Body of pancreas (tissue), 4 donors: ENCODE results near the gene PCDHA6. TPM values are rescaled to one million over a fixed set of nuclear protein-coding genes. Genes with fewer than 3 reads are reported as not detected.
"Not testable (repeated sequence)": the region's sequence is repeated elsewhere in the genome, so short reads cannot be mapped to it uniquely, and the experiment has no call there.

Experiments
- ATAC-seq: fragments of 150-250 bp; one replicate; pipeline ENCODE4 v1.9.1; 2016
- DNase-seq, 4 donors: peaks; one replicate each; pipeline ENCODE4 v3.0.0-alpha.2; 2019
- H3K27ac ChIP-seq, 4 donors: fragments of 200-600 bp; sonication (generic); 1 replicate in 3 of 4; 2 replicates in 1 of 4; pipeline versions ENCODE4 v1.5.1 to v1.6.1; 2016 to 2019; ENCODE audit warnings: mild to moderate bottlenecking in 1 of 4, mixed read lengths in 1 of 4, moderate library complexity in 1 of 4
- H3K27me3 ChIP-seq, 2 donors: fragments of 200-600 bp; sonication (generic); one replicate each; pipeline ENCODE4 v1.6.0; 2016; ENCODE audit warnings: mild to moderate bottlenecking in 1 of 2
- H3K36me3 ChIP-seq, 2 donors: fragments of 200-600 bp; sonication (generic); replicated peaks in 1 of 2; 2 replicates each; pipeline ENCODE4 v1.5.1; 2016; ENCODE audit warnings: low read depth in 2 of 2; ENCODE audit not compliant: insufficient read depth in 1 of 2
- H3K4me1 ChIP-seq: fragments of 200-600 bp; sonication (generic); one replicate; pipeline ENCODE4 v1.6.0; 2016
- H3K4me3 ChIP-seq, 2 donors: fragments of 200-600 bp; sonication (generic); 1 replicate in 1 of 2; 2 replicates in 1 of 2; pipeline ENCODE4 v1.5.1; 2016 to 2019
- H3K9me3 ChIP-seq, 3 donors: fragments of 200-600 bp; sonication (generic); 1 replicate in 2 of 3; 2 replicates in 1 of 3; pipeline ENCODE4 v1.5.1; 2016
- CTCF ChIP-seq, 7 experiments: fragments of 450-650 bp in 4 of 7; fragments of 200-600 bp in 3 of 7; sonication (generic) in 3 of 7; IDR thresholded peaks; one replicate each; pipeline ENCODE4 v1.5.1; 2016 to 2019; ENCODE audit warnings: antibody characterized with exemption in 7 of 7
- POLR2A ChIP-seq, 3 donors: fragments of 450-650 bp; IDR thresholded peaks; one replicate each; pipeline ENCODE4 v1.6.1; 2016; ENCODE audit warnings: antibody characterized with exemption in 3 of 3, mild to moderate bottlenecking in 2 of 3
- WGBS, 2 donors: methylation state at CpG; one replicate each; pipeline ENCODE4 v1.1.5; 2017; 5-methylcytosine and 5-hydroxymethylcytosine counted together
- intact Hi-C: fragments of 100-400 bp; cut with DNase I; formaldehyde crosslinking; loops from one replicate; pipeline ENCODE4 v1.15.1; 2023
- total RNA-seq, 2 donors: library from RNA; depleted of rRNA; stranded (reverse); fragments of >200 nt; gene quantifications; one replicate each; pipeline ENCODE4 v1.1.0, GENCODE V29; 2016

The PCDHA6 gene
- total RNA-seq, 2 donors from 2014 or later, result 3.4 to 5.9 TPM

GRCh38 chr5:140868721-140869554, 41.2 kb downstream of the PCDHA6 start, which contains the start of gene PCDHA11:
PCDHA11 (plus strand) TSS chr5:140868957; CDS start chr5:140869104, 147 bp downstream.
- WGBS, 2 donors, result 17 to 23% methylated on average over 22 to 41 of the region's 41 CpGs
- peaks cover 0 to 16% (median 3%) of the 10 kb centered on the region in 3 donors for H3K9me3 ChIP-seq
- H3K4me1 ChIP-seq, result no peaks in the 10 kb centered on the region
- peak; percentile 55 for ATAC-seq
- intact Hi-C loops, result no loop called here
- peak; percentile 8 to 55 (median 31) for TF ChIP-seq CTCF (IDR thresholded peaks at IDR 0.05)
- TF ChIP-seq POLR2A (IDR thresholded peaks at IDR 0.05), result no peak
- H3K4me3 ChIP-seq, result no peak within 1 kb of the TSS
- DNase-seq, result peak in 3 of 4 donors; percentile 36 to 57 (median 40)
- no peak within 1 kb of the TSS for H3K27ac ChIP-seq
- no peaks in the 10 kb centered on the region for H3K36me3 ChIP-seq
- no peaks in the 10 kb centered on the region for H3K27me3 ChIP-seq

GRCh38 chr5:140869555-140869886, 41.8 kb downstream of the PCDHA6 start:
- TF ChIP-seq POLR2A (IDR thresholded peaks at IDR 0.05) (no peak), CTCF (IDR thresholded peaks at IDR 0.05) (peak in 2 of 7 experiments; percentile 17 to 23)
- peaks cover 0 to 16% (median 3%) of the 10 kb centered on the region in 3 donors for H3K9me3 ChIP-seq
- intact Hi-C loops, result no loop called here
- H3K4me1 ChIP-seq, result no peaks in the 10 kb centered on the region
- no peak overlapping the region for H3K27ac ChIP-seq
- DNase-seq (no peak), ATAC-seq (no peak)
- H3K27me3 ChIP-seq, result no peaks in the 10 kb centered on the region
- H3K4me3 ChIP-seq, result no peak overlapping the region
- WGBS, 2 donors, result 57 to 62% methylated on average over 5 of the region's 5 CpGs
- no peaks in the 10 kb centered on the region for H3K36me3 ChIP-seq

- TF ChIP-seq POLR2A (IDR thresholded peaks at IDR 0.05), result no peak
- no peaks in the 10 kb centered on the region for H3K4me1 ChIP-seq
- H3K27ac ChIP-seq, result no peak overlapping the region
- no peak overlapping the region for H3K4me3 ChIP-seq
- 42 to 76% methylated on average over 31 to 97 of the region's 114 CpGs for WGBS, 2 donors
- intact Hi-C loops, result no loop called here
- no peak for ATAC-seq
- DNase-seq, result no peak
- no peaks in the 10 kb centered on the region for H3K36me3 ChIP-seq
- peaks cover 0 to 22% (median 3%) of the 10 kb centered on the region in 3 donors for H3K9me3 ChIP-seq
- H3K27me3 ChIP-seq, result no peaks in the 10 kb centered on the region
Measured at GRCh38 chr5:140870221-140871201, 42.8 kb downstream of the PCDHA6 start.

GRCh38 chr5:140875085-140876065, 47.6 kb downstream of the PCDHA6 start, which contains the start of gene PCDHA12:
PCDHA12 (plus strand) TSS chr5:140875308; CDS start chr5:140875473, 165 bp downstream.
- Histone ChIP-seq H3K36me3 (no peaks in the 10 kb centered on the region), H3K9me3 (peaks cover 0 to 36% (median 2%) of the 10 kb centered on the region in 3 donors), H3K27ac (no peak within 1 kb of the TSS), H3K4me3 (no peak within 1 kb of the TSS), H3K4me1 (no peaks in the 10 kb centered on the region), H3K27me3 (no peaks in the 10 kb centered on the region)
- 14 to 15% methylated on average over 34 to 47 of the region's 47 CpGs for WGBS, 2 donors
- TF ChIP-seq POLR2A (IDR thresholded peaks at IDR 0.05) (no peak), CTCF (IDR thresholded peaks at IDR 0.05) (peak in 5 of 7 experiments; percentile 5 to 32 (median 25))
- ATAC-seq (peak; percentile 40), DNase-seq (no peak)
- intact Hi-C loops, result no loop called here

GRCh38 chr5:140876541-140877261, 48.9 kb downstream of the PCDHA6 start:
- H3K4me3 ChIP-seq, DNase-seq, H3K4me1 ChIP-seq, H3K36me3 ChIP-seq, ATAC-seq, intact Hi-C loops, H3K27ac ChIP-seq, H3K27me3 ChIP-seq: not testable (repeated sequence)
- WGBS, 2 donors, result 26 to 38% methylated on average over 14 to 71 of the region's 80 CpGs
- peaks cover 0 to 26% (median 2%) of the 10 kb centered on the region in 3 donors for H3K9me3 ChIP-seq
